H9 (cell line): ENCODE results near the gene GALNT17. TPM values are rescaled to one million over a fixed set of nuclear protein-coding genes. Genes with fewer than 3 reads are reported as not detected.

Source experiments
- DNase-seq: peaks from one replicate; pipeline ENCODE4 v3.0.0-alpha.2; 2017
- H2AFZ ChIP-seq: one replicate; pipeline ENCODE4 v1.6.1; 2013; ENCODE audit warnings: mild to moderate bottlenecking, low read length, control low read depth, moderate library complexity
- H2AK5ac ChIP-seq: 2 replicates; pipeline ENCODE4 v1.6.1; 2013; ENCODE audit warnings: low read length, control low read depth, mixed read lengths; ENCODE audit not compliant: insufficient read length
- H2BK120ac ChIP-seq: one replicate; pipeline ENCODE4 v1.6.1; 2013; ENCODE audit warnings: low read depth, mild to moderate bottlenecking, low read length, control low read depth, inconsistent platforms; ENCODE audit not compliant: poor library complexity, severe bottlenecking
- H2BK12ac ChIP-seq: 2 replicates; pipeline ENCODE4 v1.6.1; 2013; ENCODE audit warnings: low read length, control low read depth, mixed read lengths, low read depth; ENCODE audit not compliant: insufficient read length
- H2BK15ac ChIP-seq: 2 replicates; pipeline ENCODE4 v1.6.1; 2013; ENCODE audit warnings: low read depth, low read length, control low read depth
- H2BK20ac ChIP-seq: one replicate; pipeline ENCODE4 v1.6.1; 2013; ENCODE audit warnings: low read depth, mild to moderate bottlenecking, low read length, control low read depth, inconsistent platforms; ENCODE audit not compliant: poor library complexity, severe bottlenecking
- H2BK5ac ChIP-seq: 2 replicates; pipeline ENCODE4 v1.6.1; 2013; ENCODE audit warnings: low read length, control low read depth, mixed read lengths; ENCODE audit not compliant: insufficient read length
- H3K14ac ChIP-seq: 2 replicates; pipeline ENCODE4 v1.6.1; 2013; ENCODE audit warnings: low read length, control low read depth; ENCODE audit not compliant: insufficient read depth
- H3K18ac ChIP-seq: 2 replicates; pipeline ENCODE4 v1.6.1; 2013; ENCODE audit warnings: low read depth, mild to moderate bottlenecking, mixed read lengths, low read length, control low read depth; ENCODE audit not compliant: insufficient read length
- H3K23ac ChIP-seq: 2 replicates; pipeline ENCODE4 v1.6.1; 2013; ENCODE audit warnings: low read length, control low read depth, mixed read lengths, low read depth; ENCODE audit not compliant: insufficient read length
- H3K23me2 ChIP-seq: 2 replicates; pipeline ENCODE4 v1.6.1; 2013; ENCODE audit warnings: low read depth, mild to moderate bottlenecking, mixed read lengths, low read length, control low read depth; ENCODE audit not compliant: insufficient read length, poor library complexity, severe bottlenecking
- H3K27ac ChIP-seq: 2 replicates; pipeline ENCODE4 v1.5.1; 2013; ENCODE audit warnings: low read length, control low read depth, mixed read lengths, low read depth; ENCODE audit not compliant: insufficient read length
- H3K27me3 ChIP-seq: 2 replicates; pipeline ENCODE4 v1.6.1; 2013; ENCODE audit warnings: low read length, control low read depth, inconsistent platforms; ENCODE audit not compliant: insufficient read depth
- H3K4ac ChIP-seq: 2 replicates; pipeline ENCODE4 v1.6.1; 2013; ENCODE audit warnings: low read depth, mild to moderate bottlenecking, control low read depth, inconsistent platforms, low read length, moderate library complexity
- H3K4me1 ChIP-seq: 2 replicates; pipeline ENCODE4 v1.6.1; 2013; ENCODE audit warnings: low read length, control low read depth, inconsistent platforms; ENCODE audit not compliant: insufficient read depth
- H3K4me2 ChIP-seq: 2 replicates; pipeline ENCODE4 v1.6.1; 2013; ENCODE audit warnings: low read length, control low read depth, mixed read lengths; ENCODE audit not compliant: insufficient read length, insufficient read depth
- H3K56ac ChIP-seq: 2 replicates; pipeline ENCODE4 v1.6.1; 2013; ENCODE audit warnings: low read depth, mild to moderate bottlenecking, mixed read lengths, low read length, control low read depth; ENCODE audit not compliant: insufficient read length
- H3K79me1 ChIP-seq: 2 replicates; pipeline ENCODE4 v1.6.1; 2013; ENCODE audit warnings: low read depth, mild to moderate bottlenecking, moderate library complexity, low read length, control low read depth, inconsistent platforms; ENCODE audit not compliant: insufficient read depth, poor library complexity, severe bottlenecking
- H3K79me2 ChIP-seq: 2 replicates; pipeline ENCODE4 v1.6.1; 2013; ENCODE audit warnings: low read length, control low read depth, inconsistent platforms; ENCODE audit not compliant: insufficient read depth
- H3K9ac ChIP-seq: 2 replicates; pipeline ENCODE4 v1.6.1; 2013; ENCODE audit warnings: low read length, control low read depth, mixed read lengths; ENCODE audit not compliant: insufficient read length; ENCODE audit errors: extremely low read depth
- H3K9me3 ChIP-seq: one replicate; pipeline ENCODE4 v1.6.1; 2013; ENCODE audit warnings: low read depth, low read length, inconsistent platforms; ENCODE audit not compliant: control insufficient read depth
- H3T11ph ChIP-seq: one replicate; pipeline ENCODE4 v1.6.1; 2013; ENCODE audit warnings: mild to moderate bottlenecking, low read length, control low read depth, inconsistent platforms
- H4K20me1 ChIP-seq: one replicate; pipeline ENCODE4 v1.6.1; 2013; ENCODE audit not compliant: control insufficient read depth, insufficient read length, insufficient read depth
- H4K5ac ChIP-seq: 2 replicates; pipeline ENCODE4 v1.6.1; 2013; ENCODE audit warnings: low read depth, mild to moderate bottlenecking, mixed read lengths, low read length, control low read depth; ENCODE audit not compliant: insufficient read length
- H4K8ac ChIP-seq: replicated peaks from 2 replicates; pipeline ENCODE4 v1.6.1; 2013; ENCODE audit warnings: low read length, control low read depth, mixed read lengths, low read depth; ENCODE audit not compliant: insufficient read length
- H4K91ac ChIP-seq: 2 replicates; pipeline ENCODE4 v1.6.1; 2013; ENCODE audit warnings: low read depth, mild to moderate bottlenecking, moderate library complexity, mixed read lengths, low read length, control low read depth; ENCODE audit not compliant: insufficient read length
- H3K27ac Mint-ChIP-seq, 3 experiments: 2 replicates in 2 of 3; 3 replicates in 1 of 3; pipeline ENCODE4 v1.8.0; 2020 to 2021; ENCODE audit warnings: mixed read lengths in 3 of 3, mild to moderate bottlenecking in 1 of 3, moderate library complexity in 1 of 3
- H3K27me3 Mint-ChIP-seq: 2 replicates; pipeline ENCODE4 v1.8.0; 2021; ENCODE audit warnings: low read depth, mild to moderate bottlenecking, moderate library complexity, mixed read lengths
- H3K36me3 Mint-ChIP-seq, 3 experiments: 2 replicates in 2 of 3; 3 replicates in 1 of 3; pipeline ENCODE4 v1.8.0; 2020 to 2021; ENCODE audit warnings: low read depth in 3 of 3, mixed read lengths in 3 of 3; ENCODE audit not compliant: insufficient read depth in 1 of 3
- H3K4me1 Mint-ChIP-seq, 2 experiments: 2 replicates each; pipeline ENCODE4 v1.8.0; 2020; ENCODE audit warnings: mixed read lengths in 2 of 2
- H3K4me3 Mint-ChIP-seq, 2 experiments: 2 replicates in 1 of 2; 3 replicates in 1 of 2; pipeline ENCODE4 v1.8.0; 2020 to 2021; ENCODE audit warnings: mild to moderate bottlenecking in 2 of 2, mixed read lengths in 2 of 2, moderate library complexity in 1 of 2
- H3K9me3 Mint-ChIP-seq, 2 experiments: 2 replicates in 1 of 2; 3 replicates in 1 of 2; pipeline ENCODE4 v1.8.0; 2020; ENCODE audit warnings: mild to moderate bottlenecking in 2 of 2, mixed read lengths in 2 of 2, moderate library complexity in 1 of 2
- CTCF ChIP-seq: fragments of 200-600 bp; sonication (generic); conservative IDR thresholded peaks from 3 replicates; pipeline ENCODE4 v1.8.0; 2021; ENCODE audit warnings: antibody characterized with exemption, mild to moderate bottlenecking
- WGBS: extraction: QIAGEN DNeasy Blood & Tissue Kit; methylation state at CpG from one replicate; pipeline ENCODE4 v1.1.7; 2013; ENCODE audit warnings: missing lambda C conversion rate, low lambda C conversion rate, mixed read lengths; ENCODE audit not compliant: insufficient read length; ENCODE audit errors: extremely low coverage; 5-methylcytosine and 5-hydroxymethylcytosine counted together
- total RNA-seq: library from RNA; stranded (reverse); gene quantifications from 2 replicates; pipeline ENCODE4 v1.2.1, GENCODE V29; 2021

GALNT17 gene
- total RNA-seq, 1 experiment from 2014 or later = 43.2 TPM

- peaks cover 21% of the 10 kb centered on the region for H3K23me2 ChIP-seq
- H3K4me1 Mint-ChIP-seq = peaks cover 32 to 43% of the 10 kb centered on the region in 2 experiments
- H3K36me3 Mint-ChIP-seq = peaks cover 16 to 21% (median 18%) of the 10 kb centered on the region in 3 experiments
- no peak overlapping the region for H2BK15ac ChIP-seq
- H3K27ac ChIP-seq = no peak overlapping the region
- H3K9ac ChIP-seq = peak overlapping the region; percentile 31
- peak; percentile 71 for DNase-seq
- no peaks in the 10 kb centered on the region for H3K9me3 ChIP-seq
- no peaks in the 10 kb centered on the region for H3K79me1 ChIP-seq
- H3K23ac ChIP-seq = no peak overlapping the region
- peaks cover 2% of the 10 kb centered on the region for H4K20me1 ChIP-seq
- no peaks in the 10 kb centered on the region for H3K27me3 ChIP-seq
- H3K18ac ChIP-seq = peak overlapping the region; percentile 56
- H4K8ac ChIP-seq = no peak overlapping the region
- no peak overlapping the region for H2BK20ac ChIP-seq
- no peak overlapping the region for H3T11ph ChIP-seq
- no peak overlapping the region for H2BK120ac ChIP-seq
- no peak overlapping the region for H2BK5ac ChIP-seq
- no peak overlapping the region for H4K5ac ChIP-seq
- no peak overlapping the region for H3K4ac ChIP-seq
- peaks cover 31% of the 10 kb centered on the region for H3K79me2 ChIP-seq
- H3K27me3 Mint-ChIP-seq = no peaks in the 10 kb centered on the region
- H3K4me1 ChIP-seq = peaks cover 16% of the 10 kb centered on the region
- H3K9me3 Mint-ChIP-seq = no peaks in the 10 kb centered on the region; a peak in 1 of 5 replicates
- no peak overlapping the region for H3K56ac ChIP-seq
- peak overlapping the region; percentile 76 for H3K14ac ChIP-seq
- no peak overlapping the region for H2AFZ ChIP-seq
- peak overlapping the region in 2 of 3 experiments; percentile 64 to 82; a peak in 3 of 7 replicates for H3K27ac Mint-ChIP-seq
- no peak; the same call in 2 of the 3 replicates for TF ChIP-seq CTCF
- no peak overlapping the region for H2BK12ac ChIP-seq
- no peak overlapping the region for H4K91ac ChIP-seq
- no CpG with 5 or more reads among the region's 113 CpGs for WGBS
- H3K4me2 ChIP-seq = peak overlapping the region; percentile 91
- peak overlapping the region; percentile 88 to 95 for H3K4me3 Mint-ChIP-seq
- no peak overlapping the region for H2AK5ac ChIP-seq
Measured at GRCh38 chr7:71131256-71132126, 453 bp upstream of the GALNT17 start.
